ENCODE measurements around the gene BCAS3.
A peak's percentile ranks its signal among the peaks of the same experiment; 100 is the strongest.

Gene BCAS3

DNA sequence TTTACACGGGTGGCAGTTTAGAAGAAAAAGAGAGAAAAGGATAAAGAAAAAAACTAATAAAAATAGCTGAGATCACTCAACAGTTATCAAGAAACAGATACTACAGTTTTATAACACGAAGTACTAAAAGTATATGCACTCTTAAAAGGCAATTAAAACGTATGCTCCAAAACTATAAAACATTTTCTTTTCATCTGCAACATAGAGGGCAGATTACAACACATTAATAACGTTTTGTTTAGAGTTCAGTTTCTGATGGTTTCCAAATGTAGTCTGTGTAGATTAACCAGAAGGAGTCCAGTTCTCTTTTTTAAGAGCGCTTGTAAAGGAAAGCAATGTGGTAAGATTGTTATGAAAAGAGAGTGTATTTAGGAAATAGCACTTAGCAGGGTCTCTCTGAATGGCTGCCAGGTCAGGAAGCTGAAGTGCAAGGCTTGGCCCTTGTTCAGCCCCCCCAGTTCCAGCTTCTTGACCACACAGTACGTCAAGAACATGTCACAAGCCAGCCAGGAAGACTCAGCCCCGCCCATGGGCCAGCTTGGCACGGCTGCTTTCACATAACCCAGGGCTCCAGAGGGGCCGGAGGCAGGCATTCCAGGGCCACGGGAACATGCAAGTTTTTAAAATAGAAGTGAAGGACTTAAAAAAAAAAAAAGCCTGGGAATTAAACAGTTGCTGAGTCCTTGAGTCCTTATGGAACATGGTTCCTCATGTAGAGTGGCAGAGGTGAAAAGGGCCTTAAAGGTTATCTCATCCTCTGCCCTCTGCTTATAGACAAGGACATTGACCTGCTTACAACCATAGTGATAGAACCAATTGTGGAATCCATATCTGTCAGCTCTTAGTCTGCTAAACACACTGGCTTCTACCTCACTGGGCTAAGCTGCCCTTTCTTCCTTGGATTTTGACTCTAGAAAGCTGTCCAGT lies 574.6 kb downstream of the BCAS3 start:
- DNase-seq (ENCODE audit: low read depth in 2 of 2), result peak; percentile 61 to 62

DNA sequence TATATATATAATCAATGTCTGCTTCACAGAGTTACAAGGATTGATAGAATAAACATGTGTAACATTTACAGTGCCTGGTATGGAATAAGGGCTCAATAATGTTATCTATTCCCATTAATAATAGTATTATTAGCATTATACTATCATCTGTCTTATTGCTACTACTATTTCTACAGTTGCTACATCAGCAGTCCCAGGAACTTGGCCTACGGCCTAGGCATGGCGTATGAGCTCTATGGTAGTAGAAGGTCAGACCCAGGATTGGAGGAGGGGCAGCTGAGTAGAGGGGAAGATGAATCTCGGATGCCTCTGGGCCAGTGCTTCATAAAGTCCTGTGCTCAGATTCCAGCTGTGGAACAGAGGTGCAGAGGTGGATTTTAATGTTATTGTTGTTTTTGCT lies 575.7 kb downstream of the BCAS3 start:
- no peak for DNase-seq (ENCODE audit: low read depth in 2 of 2)

DNA sequence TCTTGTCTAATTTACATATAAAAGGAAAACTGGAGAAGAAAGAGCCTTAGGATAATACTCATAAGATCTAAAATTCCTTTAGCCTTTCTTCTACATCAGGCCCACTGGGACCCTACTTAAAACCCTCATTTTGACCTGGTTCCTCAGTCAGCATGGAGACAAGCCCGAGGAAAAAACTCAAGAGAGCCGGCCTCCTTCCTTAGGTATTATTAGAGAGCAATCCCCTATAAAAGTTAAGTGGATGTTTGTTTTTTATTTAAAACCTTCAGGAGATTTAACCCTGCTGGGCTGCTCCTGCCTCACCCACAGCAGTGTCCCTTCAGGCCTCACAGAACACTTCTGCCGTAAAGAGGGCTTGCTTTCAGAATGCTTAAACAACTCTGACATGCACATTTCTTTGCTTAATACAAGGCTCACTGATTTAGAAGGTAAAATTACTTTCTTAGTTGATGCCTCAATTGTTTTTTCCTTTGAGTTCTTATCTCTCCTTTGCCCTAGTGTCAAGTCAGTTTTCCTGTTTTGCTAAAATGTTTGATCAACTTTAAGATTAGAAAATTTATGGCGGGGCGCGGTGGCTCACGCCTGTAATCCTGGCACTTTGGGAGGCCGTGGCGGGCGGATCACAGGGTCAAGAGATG lies 576.4 kb downstream of the BCAS3 start:
- DNase-seq (ENCODE audit: low read depth in 2 of 2), result no peak

DNA sequence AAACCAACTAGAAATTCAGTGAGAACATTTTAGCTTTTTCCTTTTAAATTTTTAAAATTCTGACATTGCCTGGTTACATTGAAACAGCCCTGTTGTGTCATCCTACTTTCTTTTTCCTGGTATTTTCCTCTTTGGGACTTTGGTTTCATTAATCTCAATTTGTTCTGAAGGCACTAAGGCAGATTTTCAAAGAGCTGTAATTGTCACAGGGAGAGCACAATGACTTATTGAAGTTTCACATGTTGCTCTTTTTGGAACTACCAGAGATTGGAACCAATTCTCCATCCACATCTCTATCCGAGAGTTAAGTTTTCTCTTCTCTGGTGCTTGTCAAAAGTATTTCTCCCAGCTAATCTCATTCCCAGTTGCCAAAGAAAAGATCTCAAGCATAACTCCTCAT lies 577.3 kb downstream of the BCAS3 start:
- DNase-seq (ENCODE audit: low read depth in 2 of 2), result no peak

DNA sequence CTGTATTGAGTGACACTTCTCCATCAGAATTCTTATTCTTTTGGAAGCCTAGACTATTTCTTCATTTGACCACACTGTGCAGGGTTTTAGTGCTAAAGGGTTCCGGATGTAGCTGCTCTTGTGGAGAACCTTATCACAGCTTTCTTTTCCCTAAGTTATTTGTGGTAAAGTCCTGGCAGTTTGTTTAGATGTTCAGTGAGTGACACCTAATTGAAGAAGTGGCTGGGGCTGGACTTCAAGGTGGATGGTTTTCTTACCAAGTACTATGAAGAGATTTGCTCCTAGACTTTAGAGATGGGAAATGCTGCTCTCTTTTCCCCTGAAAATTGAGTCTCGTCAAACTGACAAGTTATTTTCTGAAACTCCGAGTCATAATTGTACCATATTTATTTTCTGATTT lies 578.0 kb downstream of the BCAS3 start:
- no peak for DNase-seq (ENCODE audit: low read depth in 2 of 2)

DNA sequence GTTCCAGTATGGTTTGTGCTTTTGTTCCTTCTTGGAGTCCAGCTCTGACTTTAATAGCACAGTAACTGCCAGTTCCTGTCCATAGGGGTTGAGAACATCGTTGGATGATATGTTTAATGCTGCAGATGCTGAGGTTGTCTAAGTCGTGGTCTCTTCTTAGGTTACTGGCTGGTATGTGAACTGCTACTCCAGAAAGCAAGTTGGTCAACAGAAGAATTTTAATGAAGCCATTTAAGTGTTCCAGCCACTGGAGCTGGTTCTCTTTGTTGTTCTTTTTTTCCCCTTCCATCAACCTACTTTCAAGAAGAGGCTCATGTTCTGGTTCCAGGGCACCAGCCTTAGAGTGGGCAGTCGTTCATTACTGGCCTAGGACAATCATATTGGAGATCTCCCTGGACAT lies 581.7 kb downstream of the BCAS3 start:
- no peak for DNase-seq (ENCODE audit: low read depth in 2 of 2)

DNA sequence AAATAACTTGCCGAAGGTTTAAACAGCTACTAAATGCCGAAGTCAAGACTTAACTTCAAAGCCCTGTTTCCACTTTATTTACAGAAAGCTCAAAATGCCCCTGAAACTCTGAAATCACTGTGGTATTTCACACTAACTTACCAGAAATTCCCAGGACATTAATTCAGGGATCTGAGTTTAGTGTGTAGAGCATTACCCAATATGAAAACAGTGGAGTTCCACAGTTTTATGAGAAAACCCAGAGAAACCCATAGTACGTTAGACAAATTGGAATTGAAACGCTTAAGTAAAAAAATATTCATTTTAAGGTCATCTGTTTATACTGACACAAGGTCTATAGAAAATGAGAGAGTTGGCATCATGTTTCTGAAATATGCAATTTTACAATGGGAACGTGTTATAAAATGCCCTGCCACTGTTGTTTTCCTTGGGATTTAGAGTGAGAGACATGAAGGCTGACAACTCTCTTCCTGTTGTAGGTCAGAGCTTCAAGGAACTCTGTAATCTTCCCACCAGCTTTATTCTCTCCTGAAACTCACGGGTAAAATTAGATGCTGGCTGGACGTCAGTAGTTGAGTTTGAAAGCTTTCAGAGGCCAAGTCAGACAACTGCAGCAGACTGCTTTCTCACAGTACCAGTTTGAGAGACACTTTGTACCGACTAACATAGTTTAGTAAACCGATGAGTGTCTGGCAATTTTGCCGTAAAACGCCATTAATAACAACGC lies 582.6 kb downstream of the BCAS3 start:
- DNase-seq (ENCODE audit: low read depth in 2 of 2), result no peak

DNA sequence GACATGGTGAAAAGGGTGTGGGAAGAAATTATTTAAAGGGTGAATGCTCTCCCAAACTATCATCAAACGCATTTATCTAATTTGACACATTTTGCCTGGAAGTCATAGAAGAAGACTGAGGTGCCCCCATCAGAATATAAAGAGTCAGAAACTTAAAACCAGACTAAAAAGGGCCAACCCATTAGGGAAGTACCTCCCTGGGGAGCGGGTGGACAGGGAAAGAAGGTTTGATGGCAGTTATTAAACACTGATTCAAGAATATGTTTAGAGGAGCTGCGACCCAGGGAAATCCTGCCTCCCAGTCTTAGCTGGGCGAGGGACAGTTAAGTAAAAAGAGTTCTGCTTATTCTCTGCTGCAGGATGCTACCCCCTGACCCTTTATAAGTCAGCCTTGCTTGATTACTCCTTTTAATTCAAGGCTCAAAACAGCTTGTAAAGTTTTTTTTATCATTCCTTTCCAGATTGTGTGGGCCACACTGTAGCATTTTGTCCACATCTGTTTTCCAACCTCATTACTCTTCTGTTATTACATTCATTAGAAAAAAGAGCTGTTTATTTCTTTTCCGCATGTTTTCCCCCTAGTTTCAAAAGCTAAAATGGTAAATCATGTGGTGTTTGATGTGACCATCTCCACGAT lies 583.5 kb downstream of the BCAS3 start:
- no peak for DNase-seq (ENCODE audit: low read depth in 2 of 2)

DNA sequence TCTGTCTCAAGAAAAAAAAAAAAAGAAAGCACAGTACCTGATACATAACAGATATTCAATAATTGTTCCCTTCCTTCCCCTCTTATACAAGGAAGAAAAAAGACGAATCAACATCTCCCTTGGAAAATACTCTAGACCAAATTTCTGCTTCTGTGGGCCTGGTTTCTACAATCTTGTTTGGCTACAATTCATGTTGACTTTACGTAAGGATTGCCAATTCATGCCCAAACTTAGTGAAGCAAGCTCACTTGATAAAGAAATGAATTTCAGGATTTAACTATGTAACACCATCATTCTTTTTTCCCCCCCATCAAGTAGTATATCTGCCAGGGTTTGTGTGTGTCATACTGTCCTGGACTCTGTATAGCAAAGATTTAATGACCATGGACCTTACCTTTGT lies 587.7 kb downstream of the BCAS3 start:
- no peak for DNase-seq (ENCODE audit: low read depth in 2 of 2)

DNA sequence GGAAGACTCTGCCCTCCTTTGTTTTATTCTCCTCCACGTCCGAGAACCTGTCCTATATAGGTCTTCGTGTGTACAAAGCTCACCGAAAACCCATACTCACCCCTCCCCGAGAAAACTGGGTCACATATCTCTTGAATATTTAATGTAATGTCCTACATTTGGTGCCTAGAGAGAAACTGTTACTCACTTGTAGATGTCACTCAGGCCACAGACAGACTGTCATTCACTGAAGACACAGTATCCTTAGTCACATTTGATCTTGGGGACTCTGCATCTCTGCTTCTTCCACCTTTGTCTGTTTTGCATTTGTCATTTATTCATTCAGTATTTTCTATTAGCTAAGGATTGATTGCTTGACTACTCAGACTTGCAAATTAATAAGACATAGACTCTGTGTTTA lies 590.2 kb downstream of the BCAS3 start:
- DNase-seq (ENCODE audit: low read depth in 2 of 2), result no peak

DNA sequence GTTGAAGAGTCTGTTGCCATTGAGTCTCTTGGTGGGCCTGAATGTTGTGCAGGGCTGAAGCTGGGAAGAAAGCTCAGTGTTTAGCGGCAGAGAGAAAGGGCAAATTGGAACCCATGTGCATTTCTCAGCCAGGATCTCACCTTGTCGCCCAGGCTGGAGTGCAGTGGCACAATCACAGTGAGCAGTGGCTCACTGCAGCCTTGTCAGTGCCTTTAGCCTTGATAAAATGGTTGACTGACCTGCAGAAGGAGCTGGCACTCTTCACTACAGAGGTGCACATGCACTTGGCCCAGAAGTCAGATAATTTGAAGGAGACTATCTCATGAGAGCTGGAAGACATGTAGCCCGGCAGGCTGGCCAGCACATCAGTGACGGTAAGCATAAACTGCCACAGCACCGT lies 597.7 kb downstream of the BCAS3 start:
- no peak for DNase-seq (ENCODE audit: low read depth in 2 of 2)

DNA sequence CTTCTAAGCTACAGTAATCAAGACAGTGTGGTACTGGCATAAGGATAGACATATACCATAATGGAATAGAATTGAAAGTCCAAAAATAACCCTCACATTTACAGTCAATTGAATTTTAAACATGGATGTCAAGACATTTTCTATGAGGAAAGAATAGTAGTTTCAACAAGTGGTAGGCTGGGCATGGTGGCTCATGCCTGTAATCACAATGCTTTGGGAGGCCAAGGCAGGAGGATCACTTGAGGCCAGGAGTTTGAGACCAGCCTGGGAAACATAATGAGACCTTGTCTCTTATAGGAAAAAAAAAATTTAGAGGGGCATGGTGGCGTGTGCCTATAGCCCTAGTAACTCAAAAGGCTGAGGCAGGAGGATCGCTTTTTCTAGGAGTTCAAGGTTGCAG lies 599.2 kb downstream of the BCAS3 start:
- no peak for DNase-seq (ENCODE audit: low read depth in 2 of 2)

DNA sequence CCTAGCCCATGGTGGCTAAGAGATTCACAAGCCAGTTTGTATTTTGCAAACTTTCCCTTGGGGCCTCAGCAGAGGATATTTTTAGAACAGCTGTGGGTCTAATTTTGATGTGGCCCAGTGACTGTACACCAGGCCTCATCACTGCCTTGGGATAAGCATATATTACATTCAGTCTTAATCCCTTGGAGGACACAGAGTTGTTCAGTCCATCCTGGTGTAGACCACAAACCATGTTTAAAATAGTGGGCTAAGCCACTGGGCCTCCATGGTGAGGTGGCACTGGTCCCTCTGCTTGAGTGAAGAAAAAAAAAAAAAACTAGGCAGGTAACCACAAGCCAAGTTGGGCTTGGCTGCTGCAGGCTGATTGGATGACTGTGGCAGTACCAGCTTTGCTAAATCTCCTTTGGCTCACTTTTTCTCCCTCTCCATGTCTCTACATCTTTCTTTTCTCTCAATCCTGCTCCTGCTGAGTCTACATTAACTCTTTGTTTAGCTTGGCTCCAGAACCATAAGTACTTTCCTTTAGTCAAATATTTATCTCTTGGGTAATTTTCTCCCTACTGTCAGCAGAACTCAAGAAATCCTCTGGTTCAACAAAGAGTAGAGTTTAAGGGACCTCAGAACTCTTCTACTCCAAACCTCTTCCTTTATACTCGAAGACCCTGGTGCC lies 602.0 kb downstream of the BCAS3 start:
- no peak for DNase-seq (ENCODE audit: low read depth in 2 of 2)

DNA sequence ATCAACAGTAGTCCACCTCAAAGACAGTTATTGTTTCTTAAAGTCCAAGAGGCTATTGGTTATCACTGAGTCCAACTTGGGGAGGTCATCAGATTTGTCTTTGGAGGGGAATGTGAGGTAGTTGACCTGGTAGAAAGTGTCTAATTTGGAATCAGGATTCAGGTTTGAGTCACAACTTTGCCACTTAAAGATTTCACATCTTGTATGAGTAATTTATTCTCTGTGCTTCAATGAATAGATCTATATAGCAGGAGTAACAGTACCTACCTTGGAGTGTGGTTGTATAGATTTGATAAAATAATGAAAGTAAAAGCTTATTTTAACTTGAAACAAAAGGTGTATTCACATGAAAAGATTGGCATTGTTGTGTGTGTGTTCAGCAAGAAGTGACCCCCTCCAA lies 602.7 kb downstream of the BCAS3 start:
- no peak for DNase-seq (ENCODE audit: low read depth in 2 of 2)

DNA sequence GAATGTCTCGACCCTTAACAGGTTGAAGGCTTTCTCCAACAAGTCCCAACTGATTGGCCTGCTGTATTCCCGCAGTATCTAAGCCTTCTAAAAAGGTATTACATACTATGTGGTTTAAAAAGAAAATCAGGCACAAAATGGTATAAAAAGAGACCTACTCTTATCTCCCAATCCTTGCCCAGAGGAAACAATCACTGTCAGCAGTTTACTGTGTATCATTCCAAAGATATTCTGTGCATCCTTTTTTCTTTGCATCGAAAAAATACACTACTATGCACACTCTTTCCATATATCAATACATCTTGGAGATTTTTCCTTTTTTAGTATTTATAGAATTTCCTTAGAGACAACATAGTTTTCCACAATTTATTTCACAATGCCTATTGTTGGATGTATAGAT lies 603.2 kb downstream of the BCAS3 start:
- DNase-seq (ENCODE audit: low read depth in 2 of 2), result no peak

DNA sequence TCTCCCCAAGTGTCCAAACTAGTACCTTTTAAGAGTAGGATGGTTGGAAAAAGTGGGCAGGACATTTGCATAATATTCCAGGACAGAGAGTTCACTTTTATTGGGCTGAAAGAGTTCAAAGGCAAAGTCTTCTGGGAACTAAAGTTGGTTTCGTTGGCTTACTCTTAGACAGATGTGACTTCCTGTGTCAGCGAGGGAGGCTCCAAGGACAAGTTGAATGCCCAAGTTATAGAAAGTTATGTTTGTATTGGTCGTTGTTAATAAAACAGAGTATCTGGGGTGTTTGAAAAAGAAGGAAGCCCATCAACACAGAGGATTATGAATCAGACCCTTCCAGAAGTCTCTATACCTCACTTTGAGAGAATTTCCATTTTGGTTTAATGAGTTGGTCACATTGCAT lies 604.7 kb downstream of the BCAS3 start:
- no peak for DNase-seq (ENCODE audit: low read depth in 2 of 2)

DNA sequence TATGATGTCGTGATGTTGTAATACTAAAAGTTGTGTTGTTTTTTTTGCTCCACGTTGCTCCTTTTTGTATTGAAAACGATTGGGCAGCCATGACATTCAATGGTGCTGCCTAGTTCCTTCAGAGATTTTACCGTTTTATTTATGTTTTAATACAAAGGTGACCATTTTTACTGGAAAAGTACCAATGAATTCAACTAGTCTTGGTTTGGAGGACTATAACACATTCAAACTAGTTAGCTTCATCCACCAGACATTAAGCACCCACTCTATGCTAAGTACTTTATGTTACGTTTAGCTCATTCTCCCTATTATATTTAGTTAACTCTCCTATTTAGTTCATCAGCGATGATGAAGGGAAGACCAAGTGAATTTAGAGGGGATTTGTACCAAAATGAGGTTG lies 605.4 kb downstream of the BCAS3 start:
- DNase-seq (ENCODE audit: low read depth in 2 of 2), result no peak

DNA sequence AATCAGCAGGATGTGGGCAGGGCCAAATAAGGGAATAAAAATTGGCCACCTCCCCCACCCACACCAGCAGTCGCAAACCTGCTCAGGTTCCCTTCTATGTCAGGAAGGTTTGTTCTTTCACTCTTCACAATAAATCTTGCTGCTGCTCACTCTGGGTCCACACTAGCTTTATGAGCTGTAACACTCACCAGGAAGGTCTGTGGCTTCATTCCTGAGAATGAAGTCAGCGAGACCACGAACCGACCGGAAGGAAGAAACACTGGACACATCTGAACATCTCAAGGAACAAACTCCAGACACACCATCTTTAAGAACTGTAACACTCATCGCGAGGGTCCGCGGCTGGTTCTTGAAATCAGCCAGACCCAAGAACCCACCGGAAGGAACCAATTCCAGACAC lies 606.5 kb downstream of the BCAS3 start:
- DNase-seq (ENCODE audit: low read depth in 2 of 2), result peak; percentile 57 to 66

DNA sequence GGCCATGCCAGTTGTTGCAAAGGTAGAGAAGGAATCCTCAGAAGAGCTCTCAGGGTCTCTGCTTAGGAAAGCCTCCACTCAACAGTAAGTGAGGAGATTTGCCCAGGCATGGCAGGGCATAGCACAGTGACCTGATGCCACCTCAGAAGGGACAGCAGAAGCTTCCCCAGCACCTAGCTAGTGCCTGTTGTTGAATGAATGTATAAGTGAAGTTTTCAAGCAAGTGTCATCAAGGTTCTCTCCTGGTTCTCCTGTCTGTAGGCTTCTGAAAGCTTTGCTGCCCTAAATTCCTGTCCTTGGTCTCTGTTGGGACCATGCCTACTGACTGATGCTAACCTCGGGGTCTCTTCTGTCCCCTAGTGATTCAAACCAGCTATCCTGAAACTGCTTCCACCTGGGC lies 607.1 kb downstream of the BCAS3 start:
- DNase-seq (ENCODE audit: low read depth in 2 of 2), result no peak

DNA sequence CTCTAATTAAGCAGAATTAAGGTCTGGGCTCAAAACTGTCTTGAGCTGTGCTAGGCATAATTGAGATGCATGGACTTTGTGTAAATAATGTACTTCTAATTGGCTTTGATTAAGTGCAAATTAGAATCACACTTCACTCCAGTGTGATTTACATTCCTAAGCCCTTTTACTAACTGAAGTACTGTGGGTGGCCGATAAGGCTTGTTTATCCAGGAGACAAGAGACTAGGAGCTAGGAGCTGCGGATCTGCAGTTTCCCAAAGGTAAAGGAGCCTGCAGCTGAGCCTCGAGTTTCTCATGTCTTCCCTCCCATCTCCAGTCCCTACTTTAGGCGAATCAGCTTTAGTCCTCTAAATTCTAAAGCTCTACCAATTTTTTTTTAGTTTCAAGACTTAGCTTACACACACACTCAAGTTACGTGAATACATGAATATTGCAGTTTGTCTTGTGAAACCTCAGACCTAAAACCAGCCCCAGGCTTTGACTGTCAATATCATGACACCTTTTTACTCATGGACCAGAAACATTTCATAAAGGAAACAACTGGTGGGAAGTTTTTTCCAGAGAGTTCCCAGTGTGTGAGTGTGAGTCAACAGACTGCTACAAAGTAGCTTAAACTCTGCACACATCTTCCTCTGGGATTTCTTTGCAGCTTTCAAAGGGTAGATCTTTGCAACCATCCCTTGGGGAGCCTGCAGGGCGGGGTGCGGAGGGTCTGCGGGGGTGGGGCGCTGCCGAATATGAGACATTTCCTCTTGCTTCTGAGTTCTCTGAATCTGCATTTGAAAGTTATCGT lies 608.1 kb downstream of the BCAS3 start:
- DNase-seq (ENCODE audit: low read depth in 2 of 2), result peak; percentile 66 to 67

DNA sequence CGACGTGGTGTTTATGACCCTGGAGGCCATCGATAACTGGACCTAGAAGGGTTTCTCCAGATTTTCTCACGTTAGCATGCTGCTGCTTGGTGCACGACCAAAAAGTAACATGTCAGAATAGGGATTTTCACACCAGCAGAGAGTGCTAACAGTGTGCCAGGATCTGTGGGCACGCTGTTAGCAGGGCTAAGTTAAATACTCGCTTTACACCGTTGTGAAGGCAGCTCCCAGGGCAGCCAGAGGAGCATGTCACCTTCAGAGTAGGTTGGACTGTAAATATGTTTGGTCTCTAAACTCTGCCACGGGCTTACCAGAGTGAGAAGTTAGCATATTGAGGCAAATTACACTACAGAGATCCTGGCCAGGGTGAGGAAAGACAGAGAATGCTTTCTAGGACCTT lies 608.8 kb downstream of the BCAS3 start:
- DNase-seq (ENCODE audit: low read depth in 2 of 2), result no peak
